ENCODE measurements around the gene CAMK4.

CAMK4 gene

DNA sequence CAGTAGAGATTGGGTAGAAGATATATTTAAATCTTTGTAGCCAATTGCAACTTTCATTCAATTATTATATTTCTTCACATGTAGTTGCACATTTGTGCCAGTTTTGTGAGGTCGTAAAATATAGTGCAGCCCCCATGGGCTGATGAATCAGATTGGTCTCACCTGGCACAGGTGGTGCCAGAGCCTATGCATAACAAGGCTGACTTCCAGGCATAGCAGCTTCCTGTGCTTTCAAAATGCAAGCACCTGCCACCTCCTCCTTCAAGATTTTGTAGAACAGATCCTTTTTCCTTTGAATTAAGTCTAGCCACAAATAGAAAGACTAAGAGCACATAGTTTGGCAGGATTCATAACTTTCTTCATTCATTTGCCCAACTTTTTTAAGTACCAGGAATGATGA, 201.0 kb downstream of the CAMK4 start:
- DNase-seq (ENCODE audit: low read depth) = no peak

- DNase-seq (ENCODE audit: low read depth) = no peak
Measured at GRCh38 chr5:111427762-111428161, 203.6 kb downstream of the CAMK4 start.

DNA sequence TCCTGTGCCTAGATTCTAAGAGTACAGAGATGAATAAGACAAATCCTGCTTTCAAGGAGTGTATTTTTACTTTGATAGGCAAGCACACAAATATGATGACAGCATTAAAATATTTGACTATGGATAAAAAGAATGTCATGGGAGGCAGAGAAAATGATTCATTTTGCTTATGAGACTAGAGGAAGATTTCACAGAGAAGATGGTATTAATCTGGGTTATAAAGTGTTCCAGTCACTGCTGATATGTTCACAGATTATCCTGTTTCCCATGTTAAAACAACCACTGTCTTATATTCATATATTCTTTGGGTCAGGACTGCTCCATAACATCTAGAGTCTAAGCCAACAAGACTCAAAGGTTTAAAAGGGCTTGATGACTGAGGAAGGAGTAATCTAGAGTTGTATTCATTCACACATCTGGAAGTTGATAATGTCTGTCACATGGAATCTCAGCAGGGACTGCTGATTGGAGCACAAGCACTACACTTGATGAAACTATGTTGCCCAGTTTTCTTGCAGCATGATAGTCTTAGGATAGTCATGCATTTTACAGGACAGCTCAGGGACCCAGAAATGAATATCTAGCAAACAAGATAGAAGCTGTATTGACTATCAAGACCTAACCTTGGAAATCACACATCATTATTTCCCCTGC, 208.8 kb downstream of the CAMK4 start:
- no peak for DNase-seq (ENCODE audit: low read depth)

- DNase-seq (ENCODE audit: low read depth) = no peak
Measured at GRCh38 chr5:111434800-111435199, 210.6 kb downstream of the CAMK4 start.

DNA sequence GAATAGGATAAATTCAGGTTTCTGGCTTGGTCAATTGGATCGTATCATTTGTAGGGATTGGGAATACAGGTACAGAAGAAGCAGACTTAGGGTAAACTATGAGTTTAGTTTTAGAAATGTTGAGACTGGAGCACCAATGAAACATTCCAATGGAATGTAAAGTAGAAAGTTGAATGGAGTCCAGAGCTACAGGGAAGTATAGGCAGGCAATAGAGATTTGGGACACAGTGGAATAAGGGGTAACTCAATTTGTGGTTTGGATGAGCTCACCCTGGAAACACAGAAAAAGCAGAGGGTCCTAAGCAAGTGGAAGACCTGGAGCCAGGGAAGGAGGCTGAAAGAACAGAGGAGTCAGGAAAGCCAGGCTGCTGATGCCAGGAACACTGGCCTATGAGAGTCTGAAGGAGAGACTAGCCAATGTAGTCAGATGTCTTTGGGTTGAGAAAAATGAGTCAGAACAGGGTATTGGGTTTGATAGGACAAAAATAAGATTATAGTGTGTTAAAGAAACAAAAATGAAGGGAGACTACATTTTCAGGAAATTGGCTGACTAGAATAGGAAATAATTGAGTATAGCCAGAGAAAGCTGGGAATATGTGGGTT, 215.4 kb downstream of the CAMK4 start:
- DNase-seq (ENCODE audit: low read depth) = no peak

DNA sequence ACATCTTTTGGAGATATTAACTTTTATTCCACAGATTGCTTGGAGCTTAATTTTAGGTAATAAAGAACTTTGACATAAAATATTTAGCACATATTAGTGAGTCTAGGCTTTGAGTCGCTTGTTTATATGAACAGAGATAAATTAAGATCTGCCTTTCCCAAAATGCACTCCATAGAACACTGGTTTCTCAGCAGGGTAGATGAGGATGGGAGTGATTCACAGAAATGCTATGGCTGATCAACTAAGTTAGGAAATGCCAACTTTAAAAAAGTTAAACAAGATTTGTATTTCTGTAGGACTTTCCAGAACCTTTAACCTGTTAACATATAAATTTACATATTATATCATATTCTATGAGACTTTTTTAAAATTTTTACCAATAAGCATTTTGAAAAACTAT, 222.9 kb downstream of the CAMK4 start:
- DNase-seq (ENCODE audit: low read depth) = no peak

DNA sequence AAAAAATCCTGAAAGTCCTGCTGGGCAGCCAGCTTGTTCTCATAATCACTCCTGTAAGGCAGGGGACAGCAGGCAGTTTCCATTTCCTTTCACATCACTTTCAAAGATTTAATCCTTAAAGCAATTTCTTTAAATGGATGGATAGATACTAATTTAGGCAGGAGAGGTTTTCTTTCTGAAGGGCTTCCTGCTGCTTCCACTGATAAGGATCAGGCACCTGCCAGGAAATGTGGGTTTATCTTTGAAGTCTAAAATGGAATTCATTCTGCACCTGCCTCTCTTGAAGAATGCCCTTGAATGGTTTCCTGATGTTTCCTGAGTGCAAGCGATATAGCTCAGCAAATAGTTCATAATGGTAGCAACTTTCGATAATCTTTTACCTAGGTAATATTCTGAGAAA, 223.6 kb downstream of the CAMK4 start:
- DNase-seq (ENCODE audit: low read depth) = no peak

- DNase-seq (ENCODE audit: low read depth) = no peak
Measured at GRCh38 chr5:111453295-111453694, 229.1 kb downstream of the CAMK4 start.

DNA sequence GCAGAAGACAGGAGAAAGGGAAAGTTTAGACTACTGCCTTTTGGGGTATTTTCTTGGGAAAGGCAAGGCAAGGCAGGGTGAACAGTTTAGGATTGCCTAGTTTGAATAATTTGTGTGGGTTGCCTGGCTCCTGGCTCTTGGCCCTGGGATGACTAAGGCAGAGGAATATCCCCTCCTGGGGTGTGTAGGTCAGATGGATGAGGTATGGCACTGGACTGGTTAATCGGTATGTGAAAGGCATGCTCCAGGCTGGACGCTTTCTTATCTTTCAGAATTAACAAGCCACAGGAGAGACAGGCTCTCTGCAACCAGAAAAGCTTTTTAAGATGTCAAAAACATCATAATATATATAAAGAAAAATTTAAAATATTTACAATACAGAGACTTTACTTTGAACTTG, 229.6 kb downstream of the CAMK4 start:
- no peak for DNase-seq (ENCODE audit: low read depth)

- DNase-seq (ENCODE audit: low read depth) = no peak
Measured at GRCh38 chr5:111454198-111454622, 230.0 kb downstream of the CAMK4 start.

GRCh38 chr5:111454776-111455175, 230.6 kb downstream of the CAMK4 start:
- DNase-seq (ENCODE audit: low read depth) = no peak

- DNase-seq (ENCODE audit: low read depth) = no peak
Measured at GRCh38 chr5:111461255-111461671, 237.1 kb downstream of the CAMK4 start.

GRCh38 chr5:111461934-111462333, 237.8 kb downstream of the CAMK4 start:
- no peak for DNase-seq (ENCODE audit: low read depth)

DNA sequence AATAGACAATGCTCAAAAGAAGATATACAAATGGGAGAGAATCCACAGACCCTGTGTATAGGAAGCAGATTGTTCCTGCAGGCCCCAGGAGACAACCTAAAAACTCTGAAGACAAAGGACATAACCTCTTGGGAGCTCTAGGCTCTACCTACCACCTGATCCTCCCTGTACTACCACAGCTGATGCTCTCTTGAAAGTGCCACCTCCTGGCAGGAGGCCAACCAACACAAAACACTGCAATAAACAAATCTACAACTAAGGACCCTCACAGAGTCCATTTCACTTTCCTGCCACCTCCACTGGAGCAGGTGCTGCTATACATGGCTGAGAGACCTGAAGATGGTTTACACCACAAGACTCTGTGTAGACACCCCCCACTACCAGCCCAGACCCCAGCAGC, 239.1 kb downstream of the CAMK4 start:
- DNase-seq (ENCODE audit: low read depth) = no peak

GRCh38 chr5:111469293-111469896, 245.2 kb downstream of the CAMK4 start:
- DNase-seq (ENCODE audit: low read depth) = no peak

GRCh38 chr5:111469903-111470302, 245.7 kb downstream of the CAMK4 start:
- no peak for DNase-seq (ENCODE audit: low read depth)

- no peak for DNase-seq (ENCODE audit: low read depth)
Measured at GRCh38 chr5:111472096-111472495, 247.9 kb downstream of the CAMK4 start.

DNA sequence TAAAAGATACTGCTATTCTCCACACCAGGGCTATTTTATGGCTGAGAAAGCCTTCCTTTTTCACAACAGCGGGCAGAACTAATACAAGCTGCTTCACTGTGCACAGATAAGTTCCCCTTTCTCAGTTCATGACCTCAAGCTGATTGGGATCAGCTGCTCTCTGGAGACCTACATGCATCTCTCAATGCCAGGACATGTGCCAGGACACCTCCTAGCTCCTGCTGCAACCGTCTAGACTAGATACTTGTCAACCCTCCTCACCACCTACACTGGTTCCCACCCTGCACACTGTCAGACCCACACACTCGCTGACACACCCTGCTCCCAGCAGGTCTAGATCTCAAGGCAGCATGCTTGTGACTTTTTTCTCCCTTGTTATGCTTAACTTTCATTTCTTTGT, 248.4 kb downstream of the CAMK4 start:
- DNase-seq (ENCODE audit: low read depth) = no peak

- DNase-seq (ENCODE audit: low read depth) = no peak
Measured at GRCh38 chr5:111478266-111478665, 254.1 kb downstream of the CAMK4 start.

- DNase-seq (ENCODE audit: low read depth) = no peak
Measured at GRCh38 chr5:111478898-111479297, 254.7 kb downstream of the CAMK4 start.

GRCh38 chr5:111480346-111480745, 256.2 kb downstream of the CAMK4 start:
- DNase-seq (ENCODE audit: low read depth) = no peak

- no peak for DNase-seq (ENCODE audit: low read depth)
Measured at GRCh38 chr5:111486055-111486454, 261.9 kb downstream of the CAMK4 start.

DNA sequence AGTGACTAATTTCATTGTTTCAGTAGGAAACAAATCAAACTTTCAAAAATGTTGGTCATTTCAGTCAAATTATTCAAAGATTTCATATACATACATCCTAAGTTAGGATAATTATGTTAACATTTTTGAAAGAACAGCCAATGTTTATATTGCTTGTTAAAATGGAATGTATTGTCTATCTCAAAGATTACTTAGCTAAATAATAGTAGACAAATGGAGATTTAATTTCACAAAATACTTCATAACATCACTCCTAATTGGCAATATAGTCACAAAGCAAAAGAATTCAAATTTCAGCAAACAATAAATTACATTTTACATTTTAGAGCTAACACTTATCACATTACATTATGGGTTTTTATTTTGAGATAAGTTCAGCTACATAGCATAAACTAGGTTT, 262.7 kb downstream of the CAMK4 start:
- no peak for DNase-seq (ENCODE audit: low read depth)

GRCh38 chr5:111488353-111488752, 264.2 kb downstream of the CAMK4 start:
- DNase-seq (ENCODE audit: low read depth) = no peak
